Measurements from ENCODE around the gene POFUT1. TPM values are rescaled to one million over a fixed set of nuclear protein-coding genes. Genes with fewer than 3 reads are reported as not detected.

Gene POFUT1
- total and polyA plus RNA-seq, 2 donors (not counting 3 experiments of a cell fraction or from before 2014, with no cell fraction given): 29.0 to 51.4 TPM

GRCh38 chr20:32184961-32185603, 22.6 kb upstream of the POFUT1 start:
- H3K4me2 ChIP-seq (ENCODE audit: insufficient read depth, low read length): no peak overlapping the region
- dilution Hi-C loops (cut with MboI; ENCODE audit: extremely low pct_ligation_motif_present, low sequenced_read_pairs): no loop called here
- ChIA-PET CTCF (no interaction called here), POLR2A (no interaction called here)
- no peaks in the 10 kb centered on the region for H3K79me2 ChIP-seq (ENCODE audit: control insufficient read depth, insufficient read depth, low read length)
- no peaks in the 10 kb centered on the region for H3K9me3 ChIP-seq (replicated peaks; ENCODE audit: control insufficient read depth, insufficient read depth, low read length)
- no TSS peak for BruUV-seq (replicated peaks)
- no peaks in the 10 kb centered on the region for H3K27me3 ChIP-seq (ENCODE audit: control insufficient read depth in 2 of 2, insufficient read depth in 2 of 2, low read length in 2 of 2)
- H3K27ac ChIP-seq (ENCODE audit: insufficient read depth, low read depth, low read length): no peak overlapping the region
- DNase-seq (ENCODE audit: low read depth, low spot score): no peak
- H3K4me3 ChIP-seq (replicated peaks in 1 of 3; ENCODE audit: insufficient read depth in 1 of 3, low read depth in 1 of 3, low read length in 3 of 3): no peak overlapping the region
- H3K36me3 ChIP-seq (ENCODE audit: control insufficient read depth in 2 of 2, extremely low read depth in 1 of 2, insufficient read depth in 2 of 2, low read length in 2 of 2): no peaks in the 10 kb centered on the region
- peaks cover 9% of the 10 kb centered on the region for H3K4me1 ChIP-seq (ENCODE audit: control insufficient read depth, extremely low read depth, insufficient read depth, low read length)
- FAIRE-seq: no peak
- H3K9me1 ChIP-seq (replicated peaks; ENCODE audit: control insufficient read depth, extremely low read depth, insufficient read depth, low read length): no peaks in the 10 kb centered on the region
- H3K9ac ChIP-seq (replicated peaks; ENCODE audit: extremely low read depth, insufficient read depth, low read length): no peak overlapping the region
- intact Hi-C loops (cut with micrococcal nuclease): no loop called here
- no peaks in the 10 kb centered on the region for H4K20me1 ChIP-seq (replicated peaks; ENCODE audit: control insufficient read depth, extremely low read depth, insufficient read depth, low read length)
- H2AFZ ChIP-seq (ENCODE audit: low read depth, low read length): no peak overlapping the region
- TF ChIP-seq, protein P1, sequence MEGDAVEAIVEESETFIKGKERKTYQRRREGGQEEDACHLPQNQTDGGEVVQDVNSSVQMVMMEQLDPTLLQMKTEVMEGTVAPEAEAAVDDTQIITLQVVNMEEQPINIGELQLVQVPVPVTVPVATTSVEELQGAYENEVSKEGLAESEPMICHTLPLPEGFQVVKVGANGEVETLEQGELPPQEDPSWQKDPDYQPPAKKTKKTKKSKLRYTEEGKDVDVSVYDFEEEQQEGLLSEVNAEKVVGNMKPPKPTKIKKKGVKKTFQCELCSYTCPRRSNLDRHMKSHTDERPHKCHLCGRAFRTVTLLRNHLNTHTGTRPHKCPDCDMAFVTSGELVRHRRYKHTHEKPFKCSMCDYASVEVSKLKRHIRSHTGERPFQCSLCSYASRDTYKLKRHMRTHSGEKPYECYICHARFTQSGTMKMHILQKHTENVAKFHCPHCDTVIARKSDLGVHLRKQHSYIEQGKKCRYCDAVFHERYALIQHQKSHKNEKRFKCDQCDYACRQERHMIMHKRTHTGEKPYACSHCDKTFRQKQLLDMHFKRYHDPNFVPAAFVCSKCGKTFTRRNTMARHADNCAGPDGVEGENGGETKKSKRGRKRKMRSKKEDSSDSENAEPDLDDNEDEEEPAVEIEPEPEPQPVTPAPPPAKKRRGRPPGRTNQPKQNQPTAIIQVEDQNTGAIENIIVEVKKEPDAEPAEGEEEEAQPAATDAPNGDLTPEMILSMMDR (IDR thresholded peaks at IDR 0.05; ENCODE audit: extremely low read depth in 1 of 2, insufficient read depth in 1 of 2, low read depth in 1 of 2, low read length in 2 of 2): no peak
- TF ChIP-seq FOS (IDR thresholded peaks at IDR 0.05; ENCODE audit: borderline replicate concordance, insufficient read depth, low read length): no peak
- TF ChIP-seq JUN (IDR thresholded peaks at IDR 0.05; ENCODE audit: borderline replicate concordance, insufficient read depth, insufficient read length, low read depth): no peak
- TF ChIP-seq EZH2 (IDR thresholded peaks at IDR 0.05; ENCODE audit: borderline replicate concordance, low read depth, low read length, severe bottlenecking): no peak
- no peak for TF ChIP-seq POLR2AphosphoS5 (IDR thresholded peaks at IDR 0.05; ENCODE audit: insufficient read depth, low read depth, low read length)
- TF ChIP-seq GATA2 (IDR thresholded peaks at IDR 0.05; ENCODE audit: insufficient read depth, insufficient read length, low read depth, low read length): no peak
- TF ChIP-seq MYC (IDR thresholded peaks at IDR 0.05; ENCODE audit: low read depth, low read length): no peak
- no peak for TF ChIP-seq MAX (IDR thresholded peaks at IDR 0.05; ENCODE audit: insufficient read depth, insufficient read length)
- TF ChIP-seq POLR2A (IDR thresholded peaks at IDR 0.05; ENCODE audit: low read depth, low read length): no peak
